GM23248 (cell line): ENCODE measurements around the gene LOXHD1.

ENCODE experiments used
- EZH2 ChIP-seq: fragments of 200-600 bp; sonication (generic); IDR thresholded peaks from 2 replicates; pipeline ENCODE4 v1.6.1; 2018; ENCODE audit warnings: antibody characterized with exemption, mild to moderate bottlenecking; ENCODE audit not compliant: insufficient read depth, poor library complexity, severe bottlenecking
- EZH2phosphoT487 ChIP-seq: fragments of 200-600 bp; sonication (generic); IDR thresholded peaks from 2 replicates; pipeline ENCODE4 v1.6.1; 2018; ENCODE audit warnings: antibody characterized with exemption, moderate library complexity, mild to moderate bottlenecking, low read depth; ENCODE audit not compliant: insufficient read depth

- TF ChIP-seq EZH2phosphoT487 (no peak), EZH2 (no peak)
Measured at GRCh38 chr18:46623541-46623940, 33.5 kb downstream of the LOXHD1 start.
